SH-SY5Y (cell line): Measurements from ENCODE around the gene TPX2.

ENCODE experiments used
- GATA2 ChIP-seq: IDR thresholded peaks from 2 replicates; pipeline ENCODE4 v1.6.1; 2011; ENCODE audit warnings: mild to moderate bottlenecking, low read depth, low read length
- GATA3 ChIP-seq: IDR thresholded peaks from 2 replicates; pipeline ENCODE4 v1.6.1; 2011; ENCODE audit warnings: low read depth, mild to moderate bottlenecking, low read length, moderate library complexity

TPX2 gene

DNA sequence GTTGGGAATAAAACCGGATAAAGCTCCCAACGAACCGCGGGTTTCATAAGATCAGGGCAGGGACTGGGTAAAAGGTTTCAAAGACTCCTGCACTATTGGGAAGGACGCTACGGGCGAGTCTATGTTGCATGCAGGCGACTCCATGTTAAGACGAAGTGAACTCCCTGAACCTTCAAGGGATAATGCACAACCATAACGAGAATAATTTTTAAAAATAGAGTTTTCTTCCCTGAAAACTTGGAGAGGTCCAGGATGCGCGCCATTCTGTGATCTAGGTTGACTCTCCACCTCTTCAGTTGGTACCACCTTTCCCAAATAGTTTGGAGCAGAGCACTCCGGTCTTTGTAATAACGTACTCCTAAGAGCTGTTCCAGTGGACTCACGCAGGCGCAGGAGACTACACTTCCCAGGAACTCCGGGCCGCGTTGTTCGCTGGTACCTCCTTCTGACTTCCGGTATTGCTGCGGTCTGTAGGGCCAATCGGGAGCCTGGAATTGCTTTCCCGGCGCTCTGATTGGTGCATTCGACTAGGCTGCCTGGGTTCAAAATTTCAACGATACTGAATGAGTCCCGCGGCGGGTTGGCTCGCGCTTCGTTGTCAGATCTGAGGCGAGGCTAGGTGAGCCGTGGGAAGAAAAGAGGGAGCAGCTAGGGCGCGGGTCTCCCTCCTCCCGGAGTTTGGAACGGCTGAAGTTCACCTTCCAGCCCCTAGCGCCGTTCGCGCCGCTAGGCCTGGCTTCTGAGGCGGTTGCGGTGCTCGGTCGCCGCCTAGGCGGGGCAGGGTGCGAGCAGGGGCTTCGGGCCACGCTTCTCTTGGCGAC, at the start of gene TPX2:
Gene TPX2, plus strand, starts transcription at position 562 of the 821 bp plus-strand sequence. CDS start 18,187 bp downstream, outside the sequence.
- TF ChIP-seq GATA3, result no peak
- no peak for TF ChIP-seq GATA2

GRCh38 chr20:31690124-31690666, 48.9 kb upstream of the TPX2 start:
- TF ChIP-seq GATA3 (no peak), GATA2 (no peak)

GRCh38 chr20:31691646-31692275, 47.3 kb upstream of the TPX2 start:
- TF ChIP-seq GATA2 (no peak), GATA3 (no peak)

GRCh38 chr20:31693402-31693801, 45.7 kb upstream of the TPX2 start:
- TF ChIP-seq GATA2, result no peak
- no peak for TF ChIP-seq GATA3

DNA sequence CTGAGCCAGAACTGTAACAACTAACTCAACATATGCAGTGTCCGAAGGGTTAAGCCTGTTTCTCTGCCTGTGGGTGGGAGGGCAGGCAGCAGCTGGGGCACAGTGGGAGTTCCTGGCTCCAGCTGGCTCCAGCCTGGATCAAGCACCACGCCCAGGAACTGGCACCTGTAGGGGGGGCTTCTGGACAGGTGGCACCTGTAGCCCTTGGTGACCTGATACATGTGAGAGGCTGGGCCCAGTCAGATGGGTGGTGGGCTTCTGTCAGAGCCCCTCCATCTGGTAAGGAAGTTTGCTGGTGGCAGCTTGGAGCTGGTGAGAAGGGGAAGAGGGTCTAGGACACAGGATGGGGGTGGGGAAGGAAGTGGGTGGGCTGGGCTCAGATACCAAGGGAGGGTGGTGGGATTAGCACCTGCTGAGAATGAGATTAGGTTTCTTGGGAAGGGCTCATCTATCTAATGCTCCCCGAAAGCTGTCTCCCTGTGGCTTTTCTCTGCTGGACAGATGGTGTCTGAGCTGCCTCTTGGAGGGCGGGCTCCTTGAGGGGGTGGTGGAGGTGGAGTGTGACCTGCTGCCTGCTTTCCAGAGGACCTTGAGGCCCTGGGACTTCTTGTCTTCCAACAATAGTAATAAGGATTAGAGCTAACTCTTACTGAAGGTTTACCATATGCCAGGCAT, 45.0 kb upstream of the TPX2 start:
- TF ChIP-seq GATA2 (no peak), GATA3 (no peak)

- no peak for TF ChIP-seq GATA2
- TF ChIP-seq GATA3, result no peak
Observed at GRCh38 chr20:31694842-31695593, 44.1 kb upstream of the TPX2 start.

DNA sequence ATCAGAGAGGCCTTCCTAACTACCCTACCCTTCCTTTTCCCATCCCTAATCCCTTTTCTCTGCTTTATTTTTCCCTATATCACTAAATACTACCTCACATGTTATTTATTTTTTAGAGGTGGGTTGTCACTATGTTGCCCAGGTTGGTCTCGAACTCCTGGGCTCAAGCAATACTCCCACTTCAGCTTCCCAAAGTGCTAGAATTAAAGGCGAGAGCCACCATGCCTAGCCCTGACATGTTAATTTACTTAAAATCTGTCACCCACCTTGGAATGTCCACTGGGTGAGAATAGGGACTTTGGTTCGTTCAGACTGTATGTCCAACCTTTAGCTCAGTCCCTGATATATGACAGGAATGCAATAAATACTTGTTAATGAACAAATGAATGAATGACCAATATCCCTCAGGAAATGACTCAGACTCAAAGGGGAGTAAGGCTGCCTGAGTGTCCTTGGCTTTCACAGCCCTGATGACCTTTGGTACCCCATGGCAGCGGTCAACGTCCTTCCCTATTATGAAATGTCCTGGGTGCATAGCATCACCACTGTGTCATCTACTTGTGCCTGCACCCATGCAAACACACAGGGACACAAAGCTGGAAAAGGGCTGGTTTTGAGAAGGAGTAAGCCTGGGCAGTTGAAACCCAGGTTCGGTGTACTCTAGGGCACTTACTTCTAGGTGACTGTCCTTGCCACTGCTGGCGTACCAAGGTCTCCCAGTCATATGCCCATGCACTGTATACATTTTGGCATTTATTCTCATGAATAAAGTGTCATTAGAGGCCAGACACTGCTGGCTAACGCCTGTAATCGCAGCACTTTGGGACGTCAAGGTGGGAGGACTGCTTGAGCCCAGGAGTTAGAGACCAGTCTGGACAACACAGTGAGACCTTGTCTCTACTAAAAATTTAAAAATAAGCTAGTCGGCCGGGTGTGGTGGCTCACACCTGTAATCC, 43.0 kb upstream of the TPX2 start:
- TF ChIP-seq GATA2 (no peak), GATA3 (no peak)

DNA sequence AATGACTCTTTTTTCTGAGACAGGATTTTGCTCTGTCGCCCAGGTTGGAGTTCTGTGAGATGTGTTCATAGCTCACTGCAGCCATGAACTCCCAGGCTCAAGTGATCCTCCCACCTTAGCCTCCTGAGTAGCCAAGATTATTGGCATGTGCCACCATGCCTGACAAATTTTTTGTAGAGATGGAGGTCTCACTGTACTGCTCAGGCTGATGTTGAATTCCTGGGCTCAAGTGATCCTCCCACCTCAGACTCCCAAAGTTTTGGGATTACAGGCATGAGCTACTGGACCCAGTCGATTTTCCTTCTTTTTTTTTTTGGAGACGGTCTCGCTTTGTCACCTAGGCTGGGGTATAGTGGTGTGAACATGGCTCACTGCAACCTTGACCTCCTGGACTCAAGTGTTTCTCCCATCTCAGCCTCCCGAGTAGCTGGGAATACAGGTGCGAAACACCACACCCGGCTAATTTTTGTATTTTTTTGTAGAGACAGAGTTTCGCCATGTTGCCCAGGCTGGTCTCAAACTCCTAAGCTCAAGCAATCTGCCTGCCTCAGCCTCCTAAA, 40.8 kb upstream of the TPX2 start:
- TF ChIP-seq GATA3 (no peak), GATA2 (no peak)

GRCh38 chr20:31698803-31699718, 40.0 kb upstream of the TPX2 start:
- no peak for TF ChIP-seq GATA3
- no peak for TF ChIP-seq GATA2

- TF ChIP-seq GATA3 (no peak), GATA2 (no peak)
Observed at GRCh38 chr20:31699801-31700728, 39.0 kb upstream of the TPX2 start.
